SK-N-SH (cell line): ENCODE measurements around the gene WNK2. TPM values are rescaled to one million over a fixed set of nuclear protein-coding genes. Genes with fewer than 3 reads are reported as not detected.

Experiments
- CTCF ChIA-PET: fragments of 300-600, 350-600 bp; formaldehyde crosslinking; extraction: SDS; loops from one replicate; lab custom pipeline; 2021; lab: Yijun Ruan, JAX
- POLR2A ChIA-PET: fragments of 350-600 bp; sonication (Branson Sonifier 250); formaldehyde crosslinking; extraction: SDS; loops from one replicate; lab custom pipeline; 2020; ENCODE audit warnings: antibody characterized with exemption, inconsistent platforms; lab: Yijun Ruan, JAX
- DNase-seq: peaks from one replicate; pipeline ENCODE4 v3.0.0; 2012
- H2AFZ ChIP-seq: fragments of 200-600 bp; sonication (generic); 2 replicates; pipeline ENCODE4 v1.8.1; 2016; ENCODE audit warnings: antibody characterized with exemption, mild to moderate bottlenecking, low read depth
- H3F3A ChIP-seq: fragments of 200-600 bp; sonication (generic); replicated peaks from 2 replicates; pipeline ENCODE3; 2016; ENCODE audit warnings: antibody characterized with exemption, mild to moderate bottlenecking; ENCODE audit not compliant: insufficient read depth
- H3K27ac ChIP-seq, 2 experiments: fragments of 200-500 bp in 1 of 2; fragments of 200-600 bp in 1 of 2; sonication (Bioruptor generic) in 1 of 2; sonication (generic), shearing (Covaris generic) in 1 of 2; 2 replicates each; pipeline versions ENCODE4 v1.5.1 to v1.6.1; 2014 to 2016; ENCODE audit warnings: low read depth in 2 of 2, inconsistent platforms in 1 of 2, low read length in 1 of 2, mild to moderate bottlenecking in 1 of 2, mixed read lengths in 1 of 2
- H3K27me3 ChIP-seq: fragments of 200-600 bp; sonication (generic), shearing (Covaris generic); 2 replicates; pipeline ENCODE4 v1.6.1; 2016; ENCODE audit warnings: mixed run types; ENCODE audit not compliant: insufficient read depth
- H3K36me3 ChIP-seq, 2 experiments: fragments of 200-500 bp in 1 of 2; fragments of 200-600 bp in 1 of 2; sonication (Bioruptor generic) in 1 of 2; sonication (generic) in 1 of 2; replicated peaks in 1 of 2; 2 replicates each; pipeline versions ENCODE3 to v1.5.1; 2014 to 2016; ENCODE audit warnings: low read length in 1 of 2, mild to moderate bottlenecking in 1 of 2; ENCODE audit not compliant: insufficient read depth in 2 of 2, control insufficient read depth in 1 of 2
- H3K4me1 ChIP-seq, 2 experiments: fragments of 200-500 bp in 1 of 2; fragments of 200-600 bp in 1 of 2; sonication (Bioruptor generic) in 1 of 2; sonication (generic), shearing (Covaris generic) in 1 of 2; 2 replicates each; pipeline versions ENCODE4 v1.5.1 to v1.6.1; 2014 to 2016; ENCODE audit warnings: low read depth in 1 of 2, low read length in 1 of 2, mixed run types in 1 of 2; ENCODE audit not compliant: insufficient read depth in 2 of 2, control insufficient read depth in 1 of 2
- H3K4me2 ChIP-seq: fragments of 200-600 bp; sonication (generic), shearing (Covaris generic); 2 replicates; pipeline ENCODE4 v1.6.1; 2017; ENCODE audit warnings: mixed run types
- H3K4me3 ChIP-seq, 2 experiments: fragments of 200-500 bp in 1 of 2; fragments of 200-600 bp in 1 of 2; sonication (Bioruptor generic) in 1 of 2; sonication (generic), shearing (Covaris generic) in 1 of 2; 2 replicates each; pipeline versions ENCODE4 v1.5.1 to v1.8.1; 2014 to 2016; ENCODE audit warnings: low read depth in 2 of 2, inconsistent platforms in 1 of 2, low read length in 1 of 2, mild to moderate bottlenecking in 1 of 2, mixed read lengths in 1 of 2, moderate library complexity in 1 of 2
- H3K79me2 ChIP-seq: fragments of 200-600 bp; sonication (generic); 2 replicates; pipeline ENCODE4 v1.8.1; 2017; ENCODE audit warnings: mild to moderate bottlenecking; ENCODE audit not compliant: insufficient read depth
- H3K9ac ChIP-seq: fragments of 200-600 bp; sonication (generic); 2 replicates; pipeline ENCODE4 v1.6.1; 2017; ENCODE audit warnings: mixed run types
- H3K9me2 ChIP-seq: fragments of 200-600 bp; sonication (generic); 2 replicates; pipeline ENCODE4 v1.6.1; 2017; ENCODE audit warnings: mixed run types
- H3K9me3 ChIP-seq: fragments of 200-600 bp; sonication (generic); 2 replicates; pipeline ENCODE4 v1.6.1; 2017; ENCODE audit warnings: mixed run types, mild to moderate bottlenecking, moderate library complexity
- H4K20me1 ChIP-seq: fragments of 200-600 bp; sonication (generic); 2 replicates; pipeline ENCODE4 v1.6.1; 2017; ENCODE audit warnings: mild to moderate bottlenecking, mixed run types; ENCODE audit not compliant: insufficient read depth
- EP300 ChIP-seq, 2 experiments: IDR thresholded peaks; 2 replicates each; pipeline versions ENCODE4 v1.4.0 to v1.6.1; 2012; ENCODE audit warnings: borderline replicate concordance in 1 of 2, low read depth in 1 of 2, low read length in 1 of 2
- EZH2phosphoT487 ChIP-seq: fragments of 200-600 bp; sonication (generic); IDR thresholded peaks from 2 replicates; pipeline ENCODE4 v1.6.1; 2017; ENCODE audit warnings: low read depth, mixed run types, mild to moderate bottlenecking, antibody characterized with exemption, moderate library complexity, borderline replicate concordance
- FOSL2 ChIP-seq: IDR thresholded peaks from 2 replicates; pipeline ENCODE4 v1.4.0; 2012; ENCODE audit warnings: low read depth, mild to moderate bottlenecking, moderate library complexity, borderline replicate concordance
- FOXJ3 ChIP-seq: sonication (generic); formaldehyde crosslinking; IDR thresholded peaks from 2 replicates; pipeline ENCODE4 v1.5.1; 2020; ENCODE audit warnings: mild to moderate bottlenecking, missing genetic modification reagents
- JUND ChIP-seq: IDR thresholded peaks from 2 replicates; pipeline ENCODE4 v1.4.0; 2012
- MXI1 ChIP-seq: IDR thresholded peaks from 2 replicates; pipeline ENCODE4 v1.6.1; 2012; ENCODE audit warnings: mild to moderate bottlenecking, low read depth, low read length, improper control_type of control experiment
- RCOR1 ChIP-seq: fragments of 150-350 bp; IDR thresholded peaks from 2 replicates; pipeline ENCODE4 v1.6.1; 2017; ENCODE audit warnings: antibody characterized with exemption, low read length
- RFX5 ChIP-seq: IDR thresholded peaks from 2 replicates; pipeline ENCODE4 v1.6.1; 2012; ENCODE audit warnings: mild to moderate bottlenecking, improper control_type of control experiment, low read length
- SMC3 ChIP-seq: IDR thresholded peaks from 2 replicates; pipeline ENCODE4 v1.6.1; 2012; ENCODE audit warnings: low read depth, low read length, improper control_type of control experiment
- TCF12 ChIP-seq: IDR thresholded peaks from 2 replicates; pipeline ENCODE4 v1.4.0; 2012
- YY1 ChIP-seq: IDR thresholded peaks from 2 replicates; pipeline ENCODE4 v1.4.0; 2012; ENCODE audit warnings: low read depth, mild to moderate bottlenecking
- WGBS: methylation state at CpG from one replicate; pipeline ENCODE4 v1.1.6; 2017; ENCODE audit warnings: low lambda C conversion rate; 5-methylcytosine and 5-hydroxymethylcytosine counted together
- polyA plus RNA-seq, 3 experiments: library from polyadenylated mRNA; depleted of rRNA; stranded (reverse); fragments of >200 nt; gene quantifications; 2 replicates each; pipeline ENCODE4 v1.2.3, GENCODE V29; 2012
- TF ChIP-seq, protein P1 (sequence below): fragments of 150-350 bp; IDR thresholded peaks from 2 replicates; pipeline ENCODE4 v1.6.1; 2017; ENCODE audit warnings: antibody characterized with exemption, low read length, low read depth, borderline replicate concordance
- TF ChIP-seq, protein P2 (sequence below): fragments of 150-350 bp; IDR thresholded peaks from 2 replicates; pipeline ENCODE4 v1.6.1; 2016; ENCODE audit warnings: mild to moderate bottlenecking, low read depth, low read length
- TF ChIP-seq, protein P3 (sequence below): IDR thresholded peaks from 2 replicates; pipeline ENCODE4 v1.4.0; 2012; ENCODE audit warnings: low read depth, borderline replicate concordance
- TF ChIP-seq, protein P4 (sequence below): IDR thresholded peaks from 2 replicates; pipeline ENCODE4; 2012

WNK2 gene
- polyA plus RNA-seq, 1 of the 3 experiments (the other 2 are of a cell fraction), result 0.12 TPM

DNA sequence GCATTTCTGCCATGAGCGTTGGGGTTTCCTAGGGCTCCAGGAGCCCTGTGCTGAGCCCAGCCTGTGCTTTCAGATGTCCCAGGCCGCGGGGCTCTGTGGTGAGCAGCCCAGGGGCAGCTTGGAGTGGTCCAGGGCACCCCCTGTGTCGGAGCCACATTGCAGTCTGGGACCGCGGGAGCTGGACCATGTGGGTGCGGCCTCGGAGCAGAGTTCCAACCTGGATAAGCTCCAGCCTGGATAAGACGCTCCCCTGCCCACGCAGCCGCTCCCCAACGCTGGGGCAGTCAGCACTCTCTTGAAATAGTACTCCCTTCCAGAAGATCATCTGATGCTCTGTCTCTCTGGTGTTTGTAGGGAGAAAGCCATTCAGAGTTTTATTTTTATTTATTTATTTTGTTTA is 111.1 kb downstream of the WNK2 start:
- Histone ChIP-seq H3K79me2 (no peaks in the 10 kb centered on the region), H3K4me1 (peaks cover 0 to 5% of the 10 kb centered on the region in 2 experiments; a peak in 1 of 4 replicates), H3K4me3 (no peak overlapping the region), H2AFZ (no peak overlapping the region), H3F3A (no peaks in the 10 kb centered on the region), H4K20me1 (no peaks in the 10 kb centered on the region), H3K9me2 (no peaks in the 10 kb centered on the region), H3K36me3 (no peaks in the 10 kb centered on the region), H3K4me2 (no peak overlapping the region), H3K9ac (no peak overlapping the region), H3K9me3 (no peaks in the 10 kb centered on the region), H3K27me3 (no peaks in the 10 kb centered on the region), H3K27ac (no peak overlapping the region)
- CTCF ChIA-PET, result interaction anchor here (0.8 kb wide), 1 partner anchor 10 kb away, joined by 3 read pairs; no protein-coding TSS in a partner anchor
- POLR2A ChIA-PET, result no interaction called here
- DNase-seq, result peak; percentile 35
- WGBS, result 91% methylated on average over 6 of the region's 12 CpGs
- TF ChIP-seq FOXJ3 (CRISPR knock-in tag) (no peak), YY1 (no peak), JUND (no peak)
- TF ChIP-seq, protein P1, sequence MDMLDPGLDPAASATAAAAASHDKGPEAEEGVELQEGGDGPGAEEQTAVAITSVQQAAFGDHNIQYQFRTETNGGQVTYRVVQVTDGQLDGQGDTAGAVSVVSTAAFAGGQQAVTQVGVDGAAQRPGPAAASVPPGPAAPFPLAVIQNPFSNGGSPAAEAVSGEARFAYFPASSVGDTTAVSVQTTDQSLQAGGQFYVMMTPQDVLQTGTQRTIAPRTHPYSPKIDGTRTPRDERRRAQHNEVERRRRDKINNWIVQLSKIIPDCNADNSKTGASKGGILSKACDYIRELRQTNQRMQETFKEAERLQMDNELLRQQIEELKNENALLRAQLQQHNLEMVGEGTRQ, result no peak

DNA sequence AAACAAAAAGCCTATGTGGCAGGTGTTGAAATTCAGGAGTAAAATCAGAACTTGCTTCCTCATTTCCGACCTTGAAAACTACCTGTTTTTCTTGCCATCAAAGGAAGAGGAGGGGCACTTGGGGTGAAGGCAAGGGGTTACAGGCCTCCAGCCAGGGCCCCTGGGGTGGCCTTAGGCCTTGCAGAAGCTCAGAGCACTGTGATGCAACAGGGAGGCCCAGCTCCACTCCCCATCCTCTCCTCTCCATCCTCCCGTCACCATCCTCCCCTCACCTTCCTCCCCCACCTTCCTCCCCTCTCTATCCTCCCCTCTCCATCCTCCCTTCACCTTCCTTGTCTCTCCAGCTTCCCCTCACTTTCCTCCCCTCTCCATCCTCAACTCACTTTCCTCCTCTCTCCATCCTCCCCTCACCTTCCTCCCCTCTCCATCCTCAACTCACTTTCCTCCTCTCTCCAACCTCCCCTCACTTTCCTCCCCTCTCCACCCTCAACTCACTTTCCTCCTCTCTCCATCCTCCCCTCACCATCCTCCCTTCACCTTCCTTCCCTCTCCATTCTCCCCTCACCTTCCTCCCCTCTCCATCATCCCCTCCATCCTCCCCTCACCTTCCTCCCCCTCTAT is 111.6 kb downstream of the WNK2 start:
- H3K9ac ChIP-seq, result no peak overlapping the region
- peak; percentile 25 for DNase-seq
- no peak overlapping the region for H3K4me3 ChIP-seq
- H3K4me1 ChIP-seq, result peaks cover 0 to 5% of the 10 kb centered on the region in 2 experiments; a peak in 1 of 4 replicates
- H4K20me1 ChIP-seq, result no peaks in the 10 kb centered on the region
- no peak overlapping the region for H3K4me2 ChIP-seq
- H3K9me2 ChIP-seq, result no peaks in the 10 kb centered on the region
- CTCF ChIA-PET, result no interaction called here
- H3K9me3 ChIP-seq, result no peaks in the 10 kb centered on the region
- no peak overlapping the region for H2AFZ ChIP-seq
- TF ChIP-seq, protein P1, result no peak
- TF ChIP-seq FOXJ3 (CRISPR knock-in tag) (no peak), EZH2phosphoT487 (no peak), FOSL2 (no peak), JUND (no peak), RFX5 (no peak), RCOR1 (no peak), MXI1 (no peak), TCF12 (no peak), EP300 (IDR thresholded peaks at IDR 0.05; ENCODE audit: borderline replicate concordance in 1 of 2, low read depth in 1 of 2, low read length in 1 of 2) (no peak), SMC3 (no peak)
- TF ChIP-seq, protein P2, sequence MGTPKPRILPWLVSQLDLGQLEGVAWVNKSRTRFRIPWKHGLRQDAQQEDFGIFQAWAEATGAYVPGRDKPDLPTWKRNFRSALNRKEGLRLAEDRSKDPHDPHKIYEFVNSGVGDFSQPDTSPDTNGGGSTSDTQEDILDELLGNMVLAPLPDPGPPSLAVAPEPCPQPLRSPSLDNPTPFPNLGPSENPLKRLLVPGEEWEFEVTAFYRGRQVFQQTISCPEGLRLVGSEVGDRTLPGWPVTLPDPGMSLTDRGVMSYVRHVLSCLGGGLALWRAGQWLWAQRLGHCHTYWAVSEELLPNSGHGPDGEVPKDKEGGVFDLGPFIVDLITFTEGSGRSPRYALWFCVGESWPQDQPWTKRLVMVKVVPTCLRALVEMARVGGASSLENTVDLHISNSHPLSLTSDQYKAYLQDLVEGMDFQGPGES, result no peak
- TF ChIP-seq, protein P3, sequence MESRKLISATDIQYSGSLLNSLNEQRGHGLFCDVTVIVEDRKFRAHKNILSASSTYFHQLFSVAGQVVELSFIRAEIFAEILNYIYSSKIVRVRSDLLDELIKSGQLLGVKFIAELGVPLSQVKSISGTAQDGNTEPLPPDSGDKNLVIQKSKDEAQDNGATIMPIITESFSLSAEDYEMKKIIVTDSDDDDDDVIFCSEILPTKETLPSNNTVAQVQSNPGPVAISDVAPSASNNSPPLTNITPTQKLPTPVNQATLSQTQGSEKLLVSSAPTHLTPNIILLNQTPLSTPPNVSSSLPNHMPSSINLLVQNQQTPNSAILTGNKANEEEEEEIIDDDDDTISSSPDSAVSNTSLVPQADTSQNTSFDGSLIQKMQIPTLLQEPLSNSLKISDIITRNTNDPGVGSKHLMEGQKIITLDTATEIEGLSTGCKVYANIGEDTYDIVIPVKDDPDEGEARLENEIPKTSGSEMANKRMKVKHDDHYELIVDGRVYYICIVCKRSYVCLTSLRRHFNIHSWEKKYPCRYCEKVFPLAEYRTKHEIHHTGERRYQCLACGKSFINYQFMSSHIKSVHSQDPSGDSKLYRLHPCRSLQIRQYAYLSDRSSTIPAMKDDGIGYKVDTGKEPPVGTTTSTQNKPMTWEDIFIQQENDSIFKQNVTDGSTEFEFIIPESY, result no peak
- TF ChIP-seq, protein P4, sequence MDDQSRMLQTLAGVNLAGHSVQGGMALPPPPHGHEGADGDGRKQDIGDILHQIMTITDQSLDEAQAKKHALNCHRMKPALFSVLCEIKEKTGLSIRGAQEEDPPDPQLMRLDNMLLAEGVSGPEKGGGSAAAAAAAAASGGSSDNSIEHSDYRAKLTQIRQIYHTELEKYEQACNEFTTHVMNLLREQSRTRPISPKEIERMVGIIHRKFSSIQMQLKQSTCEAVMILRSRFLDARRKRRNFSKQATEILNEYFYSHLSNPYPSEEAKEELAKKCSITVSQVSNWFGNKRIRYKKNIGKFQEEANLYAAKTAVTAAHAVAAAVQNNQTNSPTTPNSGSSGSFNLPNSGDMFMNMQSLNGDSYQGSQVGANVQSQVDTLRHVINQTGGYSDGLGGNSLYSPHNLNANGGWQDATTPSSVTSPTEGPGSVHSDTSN, result no peak
- no peaks in the 10 kb centered on the region for H3K27me3 ChIP-seq
- WGBS, result 76% methylated on average over 2 of the region's 2 CpGs
- POLR2A ChIA-PET, result no interaction called here
- H3K36me3 ChIP-seq, result no peaks in the 10 kb centered on the region
- H3K27ac ChIP-seq, result no peak overlapping the region
- H3K79me2 ChIP-seq, result no peaks in the 10 kb centered on the region
- no peaks in the 10 kb centered on the region for H3F3A ChIP-seq
